Adrenal gland (tissue), 5 donors: ENCODE measurements around the gene SPATA25.
A peak's percentile ranks its signal among the peaks of the same experiment; 100 is the strongest.

Experiments
- CTCF ChIP-seq, 6 experiments: fragments of 450-650 bp in 4 of 6; fragments of 200-600 bp in 2 of 6; sonication (generic) in 1 of 6; IDR thresholded peaks; 1 replicate in 5 of 6; 2 replicates in 1 of 6; pipeline versions ENCODE4 v1.5.1 to v1.8.0; 2016 to 2021; ENCODE audit warnings: antibody characterized with exemption in 6 of 6, mild to moderate bottlenecking in 2 of 6, moderate library complexity in 1 of 6
- POLR2A ChIP-seq, 2 donors: fragments of 450-650 bp; IDR thresholded peaks; one replicate each; pipeline ENCODE4 v1.6.1; 2017; ENCODE audit warnings: antibody characterized with exemption in 2 of 2, mild to moderate bottlenecking in 2 of 2, moderate library complexity in 1 of 2
- donor health status: DM: no; HTN: no; CAD: no.

GRCh38 chr20:45902199-45902701, 14.8 kb upstream of the SPATA25 start:
- TF ChIP-seq POLR2A (IDR thresholded peaks at IDR 0.05): peak in 1 of 2 donors; percentile 11
- TF ChIP-seq CTCF (IDR thresholded peaks at IDR 0.05): no peak
